Gastrocnemius medialis (tissue), 4 donors: Measurements from ENCODE around the gene PRKG1. TPM values are rescaled to one million over a fixed set of nuclear protein-coding genes. Genes with fewer than 3 reads are reported as not detected.
A peak's percentile ranks its signal among the peaks of the same experiment; 100 is the strongest.

ENCODE experiments used
- ATAC-seq, 2 donors: fragments of 150-250 bp; one replicate each; pipeline ENCODE4 v1.9.1; 2016
- DNase-seq, 2 donors: peaks; one replicate each; pipeline ENCODE4 v3.0.0-alpha.2; 2019
- H3K27ac ChIP-seq, 4 donors: fragments of 200-600 bp; sonication (generic); 1 replicate in 1 of 4; 2 replicates in 3 of 4; pipeline ENCODE4 v1.5.1; 2016 to 2018; ENCODE audit warnings: mild to moderate bottlenecking in 2 of 4, moderate library complexity in 1 of 4
- H3K27me3 ChIP-seq, 3 donors: fragments of 200-600 bp; sonication (generic) in 2 of 3; 1 replicate in 1 of 3; 2 replicates in 2 of 3; pipeline versions ENCODE4 v1.5.1 to v1.6.0; 2016 to 2019; ENCODE audit warnings: mild to moderate bottlenecking in 1 of 3, moderate library complexity in 1 of 3
- H3K36me3 ChIP-seq, 2 donors: fragments of 200-600 bp; sonication (generic) in 1 of 2; one replicate each; pipeline ENCODE4 v1.5.1; 2017 to 2018
- H3K4me1 ChIP-seq, 2 donors: fragments of 200-600 bp; sonication (generic) in 1 of 2; one replicate each; pipeline ENCODE4 v1.5.1; 2016 to 2017; ENCODE audit warnings: mild to moderate bottlenecking in 2 of 2
- H3K4me3 ChIP-seq, 4 donors: fragments of 200-600 bp; sonication (generic) in 3 of 4; 1 replicate in 1 of 4; 2 replicates in 3 of 4; pipeline ENCODE4 v1.5.1; 2016 to 2019; ENCODE audit warnings: mild to moderate bottlenecking in 2 of 4
- H3K9me3 ChIP-seq, 3 donors: fragments of 200-600 bp; sonication (generic) in 2 of 3; 1 replicate in 1 of 3; 2 replicates in 2 of 3; pipeline ENCODE4 v1.5.1; 2016 to 2019
- POLR2A ChIP-seq, 2 donors: fragments of 450-650 bp; IDR thresholded peaks; one replicate each; pipeline ENCODE4 v1.6.1; 2017; ENCODE audit warnings: antibody characterized with exemption in 2 of 2, mild to moderate bottlenecking in 2 of 2, moderate library complexity in 2 of 2
- in situ Hi-C, 4 donors: fragments of 200-750 bp; cut with MboI; loops; one replicate each; pipeline versions ENCODE4 v1.15.0 to v1.8.0; 2017; ENCODE audit warnings: low sequenced_read_pairs in 4 of 4
- intact Hi-C: fragments of 100-400 bp; cut with DNase I; formaldehyde crosslinking; loops from one replicate; pipeline ENCODE4 v1.15.1; 2023; ENCODE audit warnings: low total_unique reads
- total RNA-seq, 4 donors: library from RNA; depleted of rRNA; stranded (reverse); fragments of >200 nt; gene quantifications; one replicate each; pipeline versions ENCODE4 v1.1.0 to v1.2.3, GENCODE V29; 2016
- TF ChIP-seq, protein P1 (sequence below), 5 experiments: fragments of 450-650 bp in 3 of 5; fragments of 200-600 bp in 2 of 5; sonication (generic) in 2 of 5; IDR thresholded peaks in 4 of 5; conservative IDR thresholded peaks in 1 of 5; 1 replicate in 4 of 5; 2 replicates in 1 of 5; pipeline ENCODE4 v1.5.1; 2016 to 2019; ENCODE audit warnings: antibody characterized with exemption in 5 of 5, mild to moderate bottlenecking in 3 of 5, moderate library complexity in 3 of 5

The PRKG1 gene
- total RNA-seq, 4 donors from 2014 or later, result 10.4 to 39.4 (median 25.1) TPM

DNA sequence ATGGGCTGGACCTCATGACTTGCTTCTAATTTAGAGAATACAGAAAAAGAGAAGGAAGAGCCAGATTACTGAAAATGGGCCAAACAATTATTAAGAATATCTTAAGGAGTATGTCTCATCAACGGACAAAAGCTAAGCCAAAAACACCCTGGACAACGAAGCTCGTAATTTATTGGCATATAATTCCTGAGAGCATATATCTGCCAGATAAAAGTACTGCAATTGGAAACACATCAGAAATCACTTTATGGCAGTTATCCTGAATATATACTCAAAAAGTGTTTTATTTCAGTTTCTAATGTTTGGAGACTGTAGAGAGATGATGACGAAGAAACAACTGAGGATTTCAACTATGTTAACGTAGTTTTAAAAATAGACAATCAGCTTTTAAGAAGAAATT, 413.3 kb downstream of the PRKG1 start:
- H3K9me3 ChIP-seq, result no peaks in the 10 kb centered on the region
- no peak for ATAC-seq
- no peaks in the 10 kb centered on the region for H3K4me1 ChIP-seq
- TF ChIP-seq, protein P1, sequence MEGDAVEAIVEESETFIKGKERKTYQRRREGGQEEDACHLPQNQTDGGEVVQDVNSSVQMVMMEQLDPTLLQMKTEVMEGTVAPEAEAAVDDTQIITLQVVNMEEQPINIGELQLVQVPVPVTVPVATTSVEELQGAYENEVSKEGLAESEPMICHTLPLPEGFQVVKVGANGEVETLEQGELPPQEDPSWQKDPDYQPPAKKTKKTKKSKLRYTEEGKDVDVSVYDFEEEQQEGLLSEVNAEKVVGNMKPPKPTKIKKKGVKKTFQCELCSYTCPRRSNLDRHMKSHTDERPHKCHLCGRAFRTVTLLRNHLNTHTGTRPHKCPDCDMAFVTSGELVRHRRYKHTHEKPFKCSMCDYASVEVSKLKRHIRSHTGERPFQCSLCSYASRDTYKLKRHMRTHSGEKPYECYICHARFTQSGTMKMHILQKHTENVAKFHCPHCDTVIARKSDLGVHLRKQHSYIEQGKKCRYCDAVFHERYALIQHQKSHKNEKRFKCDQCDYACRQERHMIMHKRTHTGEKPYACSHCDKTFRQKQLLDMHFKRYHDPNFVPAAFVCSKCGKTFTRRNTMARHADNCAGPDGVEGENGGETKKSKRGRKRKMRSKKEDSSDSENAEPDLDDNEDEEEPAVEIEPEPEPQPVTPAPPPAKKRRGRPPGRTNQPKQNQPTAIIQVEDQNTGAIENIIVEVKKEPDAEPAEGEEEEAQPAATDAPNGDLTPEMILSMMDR (IDR thresholded peaks at IDR 0.05 in 4 of 5, conservative IDR thresholded peaks at IDR 0.05 in 1 of 5), result no peak
- TF ChIP-seq POLR2A (IDR thresholded peaks at IDR 0.05), result no peak
- H3K27ac ChIP-seq, result no peak overlapping the region
- H3K27me3 ChIP-seq, result no peaks in the 10 kb centered on the region
- in situ Hi-C loops, result no loop called here
- no peaks in the 10 kb centered on the region for H3K36me3 ChIP-seq
- H3K4me3 ChIP-seq, result no peak overlapping the region
- DNase-seq, result no peak
- intact Hi-C loops, result no loop called here

DNA sequence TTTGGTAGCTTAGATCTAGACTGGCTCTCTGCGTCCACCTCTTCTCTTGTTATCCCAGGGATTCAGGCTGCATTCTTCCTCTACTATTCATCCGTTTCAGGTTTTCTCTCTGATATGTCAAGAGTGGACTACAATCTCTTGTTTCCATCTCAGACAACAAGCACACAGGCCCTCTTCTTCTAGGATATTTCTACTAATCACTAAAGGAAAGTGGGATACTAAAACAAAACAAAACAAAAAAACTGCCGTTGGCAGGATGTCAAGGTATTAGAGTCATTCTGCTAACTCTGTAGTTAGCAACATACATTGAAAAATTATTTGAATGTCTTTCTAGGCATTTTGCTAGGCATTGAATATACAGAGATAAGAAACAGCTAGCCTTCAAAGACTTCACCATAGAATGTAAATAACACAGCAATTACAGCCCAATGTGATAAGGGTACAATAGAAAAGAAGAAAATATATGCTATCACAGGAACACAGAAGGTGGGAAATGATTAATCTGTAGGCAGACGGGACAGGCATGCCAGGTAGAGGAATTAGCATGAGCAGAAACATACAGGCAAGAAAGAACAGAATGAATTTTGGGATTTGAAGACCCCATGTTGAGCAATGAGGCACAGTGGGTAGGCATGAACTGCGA, 414.6 kb downstream of the PRKG1 start:
- Histone ChIP-seq H3K27me3 (no peaks in the 10 kb centered on the region), H3K9me3 (no peaks in the 10 kb centered on the region), H3K36me3 (no peaks in the 10 kb centered on the region), H3K27ac (no peak overlapping the region), H3K4me1 (no peaks in the 10 kb centered on the region), H3K4me3 (no peak overlapping the region)
- in situ Hi-C loops, result no loop called here
- DNase-seq (no peak), ATAC-seq (no peak)
- intact Hi-C loops, result no loop called here
- TF ChIP-seq, protein P1 (IDR thresholded peaks at IDR 0.05 in 4 of 5, conservative IDR thresholded peaks at IDR 0.05 in 1 of 5), result no peak
- TF ChIP-seq POLR2A (IDR thresholded peaks at IDR 0.05), result no peak

DNA sequence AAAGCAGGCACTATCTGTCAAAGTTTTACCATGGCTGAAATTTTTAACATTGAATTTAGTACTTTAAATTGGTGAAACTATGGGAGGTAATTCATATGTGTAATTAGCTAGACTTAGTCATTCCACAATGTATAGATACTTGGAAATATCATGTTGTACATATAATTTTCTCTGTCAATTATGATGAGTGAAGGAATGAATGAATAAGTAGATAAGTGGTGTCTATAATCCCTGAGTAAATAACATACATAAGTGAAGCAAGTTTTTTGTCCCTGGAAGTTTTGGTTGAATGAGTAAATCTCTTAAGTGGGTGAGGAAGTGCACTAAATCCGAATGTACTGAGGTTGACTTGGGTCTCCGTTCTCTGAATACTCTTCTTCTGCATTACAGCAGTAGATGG, 424.1 kb downstream of the PRKG1 start:
- H3K27ac ChIP-seq, result no peak overlapping the region
- ATAC-seq, result no peak
- H3K27me3 ChIP-seq, result no peaks in the 10 kb centered on the region
- H3K9me3 ChIP-seq, result no peaks in the 10 kb centered on the region
- H3K36me3 ChIP-seq, result no peaks in the 10 kb centered on the region
- DNase-seq, result no peak
- TF ChIP-seq, protein P1 (IDR thresholded peaks at IDR 0.05 in 4 of 5, conservative IDR thresholded peaks at IDR 0.05 in 1 of 5), result no peak
- TF ChIP-seq POLR2A (IDR thresholded peaks at IDR 0.05), result no peak
- in situ Hi-C loops (no loop called here), intact Hi-C loops (no loop called here)
- no peak overlapping the region for H3K4me3 ChIP-seq
- peaks cover 16 to 25% of the 10 kb centered on the region in 2 donors for H3K4me1 ChIP-seq

DNA sequence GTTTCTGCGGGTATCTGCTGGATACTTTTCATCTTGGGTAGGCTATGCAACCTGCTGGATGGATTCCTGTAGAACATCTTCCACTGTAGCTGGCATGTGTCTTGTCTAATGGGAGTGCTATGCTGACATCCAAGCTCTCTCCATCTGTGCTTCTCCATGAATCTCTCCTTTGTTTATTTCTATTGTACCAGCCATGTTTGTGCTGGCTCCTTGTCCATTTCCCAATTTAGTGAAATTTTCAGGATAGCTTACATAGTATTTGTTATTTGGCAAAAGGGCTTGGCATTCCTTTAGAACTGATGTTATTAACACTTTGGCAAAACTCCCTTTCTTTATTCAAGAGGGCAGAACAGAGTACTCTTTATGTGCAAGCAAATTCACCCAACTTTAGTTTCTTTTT, 427.1 kb downstream of the PRKG1 start:
- peaks cover 16 to 31% of the 10 kb centered on the region in 2 donors for H3K4me1 ChIP-seq
- in situ Hi-C loops, result no loop called here
- DNase-seq (no peak), ATAC-seq (no peak)
- H3K27me3 ChIP-seq, result no peaks in the 10 kb centered on the region
- TF ChIP-seq POLR2A (IDR thresholded peaks at IDR 0.05), result no peak
- TF ChIP-seq, protein P1 (IDR thresholded peaks at IDR 0.05 in 4 of 5, conservative IDR thresholded peaks at IDR 0.05 in 1 of 5), result no peak
- H3K9me3 ChIP-seq, result no peaks in the 10 kb centered on the region
- no peaks in the 10 kb centered on the region for H3K36me3 ChIP-seq
- peak overlapping the region in 1 of 4 donors; percentile 10 for H3K27ac ChIP-seq
- H3K4me3 ChIP-seq, result no peak overlapping the region
- intact Hi-C loops, result no loop called here

DNA sequence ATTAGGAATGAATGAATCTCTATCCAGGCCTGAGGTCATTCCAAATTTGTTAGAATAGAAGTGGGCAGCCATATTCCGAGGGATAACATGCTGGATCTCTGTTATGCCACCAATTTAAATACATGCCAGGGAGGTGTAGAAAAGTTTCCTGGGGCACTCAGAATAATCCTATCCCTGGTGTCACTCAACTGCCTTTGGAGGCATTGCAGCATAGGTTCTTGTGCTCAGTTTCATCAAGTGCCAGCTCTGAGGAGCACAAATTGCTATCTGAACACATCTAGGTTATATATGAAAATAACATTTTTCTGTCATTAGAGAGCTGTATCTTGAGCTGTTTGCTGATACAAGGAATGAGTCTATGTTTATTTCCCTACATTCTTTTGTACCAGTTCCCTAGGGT, 427.8 kb downstream of the PRKG1 start:
- peaks cover 16 to 31% of the 10 kb centered on the region in 2 donors for H3K4me1 ChIP-seq
- H3K36me3 ChIP-seq, result no peaks in the 10 kb centered on the region
- TF ChIP-seq, protein P1 (IDR thresholded peaks at IDR 0.05 in 4 of 5, conservative IDR thresholded peaks at IDR 0.05 in 1 of 5), result no peak
- no peak for TF ChIP-seq POLR2A (IDR thresholded peaks at IDR 0.05)
- H3K27me3 ChIP-seq, result no peaks in the 10 kb centered on the region
- H3K9me3 ChIP-seq, result no peaks in the 10 kb centered on the region
- in situ Hi-C loops, result no loop called here
- ATAC-seq (peak; percentile 40 to 55), DNase-seq (no peak)
- no peak overlapping the region for H3K4me3 ChIP-seq
- H3K27ac ChIP-seq, result peak overlapping the region in 1 of 4 donors; percentile 63
- intact Hi-C loops, result no loop called here
